ENCODE data around the gene DAGLB. TPM values are rescaled to one million over a fixed set of nuclear protein-coding genes. Genes with fewer than 3 reads are reported as not detected.
"Not testable (repeated sequence)": the region's sequence is repeated elsewhere in the genome, so short reads cannot be mapped to it uniquely, and the experiment has no call there.

DAGLB gene
- total and polyA plus RNA-seq, 8 donors, result 16.8 to 46.5 (median 18.7) TPM

DNA sequence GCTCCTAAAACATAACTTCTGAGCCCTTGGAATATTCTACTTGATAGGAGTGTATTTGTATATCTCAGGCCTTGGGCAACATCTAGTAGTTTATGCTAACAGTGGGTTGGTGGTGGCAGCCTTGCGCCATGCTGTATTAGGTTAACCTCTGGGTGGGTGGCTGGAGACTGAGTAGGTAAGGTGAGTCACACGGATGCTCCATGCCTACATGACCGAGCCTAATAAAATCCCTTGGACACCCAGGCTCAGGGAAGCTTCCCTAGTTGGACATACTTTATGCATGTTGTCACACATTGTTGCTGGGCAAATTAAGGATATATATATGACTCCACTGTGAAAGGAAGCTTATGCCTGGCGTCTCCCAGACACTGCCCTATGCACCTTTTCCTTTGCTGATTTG lies 6.0 kb upstream of the DAGLB start:
- no peaks in the 10 kb centered on the region for H3K9me3 ChIP-seq
- intact Hi-C loops (cut with DNase I), result no loop called here
- H3K4me1 ChIP-seq, result no peaks in the 10 kb centered on the region
- no peak overlapping the region for H3K4me3 ChIP-seq
- TF ChIP-seq, protein P1, sequence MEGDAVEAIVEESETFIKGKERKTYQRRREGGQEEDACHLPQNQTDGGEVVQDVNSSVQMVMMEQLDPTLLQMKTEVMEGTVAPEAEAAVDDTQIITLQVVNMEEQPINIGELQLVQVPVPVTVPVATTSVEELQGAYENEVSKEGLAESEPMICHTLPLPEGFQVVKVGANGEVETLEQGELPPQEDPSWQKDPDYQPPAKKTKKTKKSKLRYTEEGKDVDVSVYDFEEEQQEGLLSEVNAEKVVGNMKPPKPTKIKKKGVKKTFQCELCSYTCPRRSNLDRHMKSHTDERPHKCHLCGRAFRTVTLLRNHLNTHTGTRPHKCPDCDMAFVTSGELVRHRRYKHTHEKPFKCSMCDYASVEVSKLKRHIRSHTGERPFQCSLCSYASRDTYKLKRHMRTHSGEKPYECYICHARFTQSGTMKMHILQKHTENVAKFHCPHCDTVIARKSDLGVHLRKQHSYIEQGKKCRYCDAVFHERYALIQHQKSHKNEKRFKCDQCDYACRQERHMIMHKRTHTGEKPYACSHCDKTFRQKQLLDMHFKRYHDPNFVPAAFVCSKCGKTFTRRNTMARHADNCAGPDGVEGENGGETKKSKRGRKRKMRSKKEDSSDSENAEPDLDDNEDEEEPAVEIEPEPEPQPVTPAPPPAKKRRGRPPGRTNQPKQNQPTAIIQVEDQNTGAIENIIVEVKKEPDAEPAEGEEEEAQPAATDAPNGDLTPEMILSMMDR (IDR thresholded peaks at IDR 0.05), result no peak
- ATAC-seq (peak; percentile 6), DNase-seq (no peak)
- no peaks in the 10 kb centered on the region for H3K27me3 ChIP-seq
- no peak overlapping the region for H3K27ac ChIP-seq
- H3K36me3 ChIP-seq, result no peaks in the 10 kb centered on the region

DNA sequence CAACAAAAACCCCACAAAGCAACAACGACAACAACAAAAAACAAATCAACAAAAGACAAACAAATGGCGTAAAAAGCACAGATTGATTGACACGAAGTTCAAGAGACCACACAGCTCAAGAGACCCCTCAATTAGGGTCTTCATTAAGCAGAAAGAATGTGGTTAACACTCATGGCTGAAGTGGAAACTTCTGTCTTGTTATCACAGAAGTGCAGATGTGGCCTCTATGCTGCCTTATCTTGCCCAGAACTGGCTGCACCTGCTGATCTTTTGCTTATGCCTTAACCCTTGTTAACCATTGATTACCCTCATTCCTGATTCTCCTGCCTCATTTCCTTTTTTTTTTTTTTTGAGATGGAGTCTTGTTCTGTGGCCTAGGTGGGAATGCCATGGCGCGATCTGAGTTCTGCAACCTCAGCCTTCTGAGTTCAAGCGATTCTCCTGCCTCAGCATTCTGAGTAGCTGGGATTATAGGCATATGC lies 3.5 kb upstream of the DAGLB start:
- DNase-seq, result no peak
- no peak overlapping the region for H3K27ac ChIP-seq

DNA sequence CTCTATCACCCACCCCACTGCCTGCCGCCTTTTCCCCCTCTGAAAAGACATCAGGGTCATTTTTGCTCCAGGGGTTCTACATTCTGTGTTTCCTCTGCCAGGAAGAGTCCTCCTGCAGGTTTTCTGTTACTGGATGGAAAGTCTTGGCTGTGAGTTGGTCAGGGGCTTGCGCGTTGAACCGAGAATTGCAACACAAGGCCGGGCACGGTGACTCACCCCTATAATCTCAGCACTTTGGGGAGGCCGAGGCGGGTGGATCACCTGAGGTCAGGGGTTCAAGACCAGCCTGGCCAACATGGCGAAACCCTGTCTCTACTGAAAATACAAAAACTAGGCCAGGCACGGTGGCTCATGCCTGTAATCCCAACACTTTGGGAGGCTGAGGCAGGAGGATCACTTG lies 2.8 kb upstream of the DAGLB start:
- intact Hi-C loops (cut with DNase I), result not testable (repeated sequence)

More for the DNA sequence above, 3.5 kb upstream of the DAGLB start:
- intact Hi-C loops (cut with DNase I), result no loop called here
- no peak for ATAC-seq
- Histone ChIP-seq H3K9me3 (no peaks in the 10 kb centered on the region), H3K4me3 (no peak overlapping the region), H3K27me3 (no peaks in the 10 kb centered on the region), H3K36me3 (no peaks in the 10 kb centered on the region), H3K4me1 (peaks cover 8 to 10% of the 10 kb centered on the region in 2 donors)
- TF ChIP-seq, protein P1 (IDR thresholded peaks at IDR 0.05), result no peak

DNA sequence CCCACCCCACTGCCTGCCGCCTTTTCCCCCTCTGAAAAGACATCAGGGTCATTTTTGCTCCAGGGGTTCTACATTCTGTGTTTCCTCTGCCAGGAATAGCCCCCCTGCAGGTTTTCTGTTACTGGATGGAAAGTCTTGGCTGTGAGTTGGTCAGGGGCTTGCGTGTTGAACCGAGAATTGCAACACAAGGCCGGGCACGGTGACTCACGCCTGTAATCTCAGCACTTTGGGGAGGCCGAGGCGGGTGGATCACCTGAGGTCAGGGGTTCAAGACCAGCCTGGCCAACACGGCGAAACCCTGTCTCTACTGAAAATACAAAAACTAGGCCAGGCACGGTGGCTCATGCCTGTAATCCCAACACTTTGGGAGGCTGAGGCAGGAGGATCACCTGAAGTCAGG lies 2.1 kb upstream of the DAGLB start:
- H3K27me3 ChIP-seq; DNase-seq; intact Hi-C loops (cut with DNase I); H3K9me3 ChIP-seq; H3K27ac ChIP-seq; H3K4me3 ChIP-seq; ATAC-seq: not testable (repeated sequence)
- H3K4me1 ChIP-seq, result peaks cover 13 to 21% of the 10 kb centered on the region in 2 donors
- H3K36me3 ChIP-seq, result peaks cover 0 to 12% of the 10 kb centered on the region in 2 donors

More for the DNA sequence above, 2.8 kb upstream of the DAGLB start:
- not testable (repeated sequence) for H3K9me3 ChIP-seq, H3K4me3 ChIP-seq, DNase-seq, H3K36me3 ChIP-seq, H3K27ac ChIP-seq, ATAC-seq, H3K27me3 ChIP-seq
- H3K4me1 ChIP-seq, result peaks cover 13 to 14% of the 10 kb centered on the region in 2 donors

DNA sequence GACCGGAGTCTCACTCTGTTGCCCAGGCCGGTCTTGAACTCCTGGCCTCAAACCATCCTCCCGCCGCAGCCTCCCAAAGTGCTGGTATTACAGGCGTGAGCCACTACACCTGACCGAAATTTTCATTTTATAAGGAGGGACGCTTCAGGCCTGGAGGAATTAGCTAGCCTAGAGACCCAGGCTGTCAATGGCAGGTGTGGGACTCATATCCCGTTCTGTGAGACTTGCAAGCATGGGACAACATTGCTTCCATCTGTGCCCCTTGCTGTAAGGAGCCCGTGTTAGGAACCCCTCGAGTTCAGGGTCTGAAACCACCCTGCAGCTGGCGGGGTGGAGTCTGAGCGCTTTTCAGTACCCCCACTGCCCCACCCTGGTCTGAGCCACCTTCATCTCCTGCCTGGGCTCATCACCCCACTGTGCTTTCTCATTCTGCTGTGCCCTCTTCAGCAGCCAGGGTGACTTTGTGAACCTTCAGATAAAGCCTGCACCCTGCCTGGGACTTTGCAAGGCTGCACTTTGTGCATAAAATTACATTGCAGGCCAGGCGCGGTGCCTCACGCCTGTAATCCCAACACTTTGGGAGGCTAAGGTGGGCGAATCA lies 1.3 kb upstream of the DAGLB start:
- no peak overlapping the region for H3K4me3 ChIP-seq
- no peaks in the 10 kb centered on the region for H3K27me3 ChIP-seq
- H3K4me1 ChIP-seq, result peaks cover 16 to 30% of the 10 kb centered on the region in 2 donors
- DNase-seq (no peak), ATAC-seq (no peak)
- intact Hi-C loops (cut with DNase I), result no loop called here
- no peaks in the 10 kb centered on the region for H3K9me3 ChIP-seq
- H3K27ac ChIP-seq, result peak overlapping the region; percentile 53 to 91
- TF ChIP-seq, protein P1 (IDR thresholded peaks at IDR 0.05), result no peak
- H3K36me3 ChIP-seq, result peaks cover 0 to 20% of the 10 kb centered on the region in 2 donors

DNA sequence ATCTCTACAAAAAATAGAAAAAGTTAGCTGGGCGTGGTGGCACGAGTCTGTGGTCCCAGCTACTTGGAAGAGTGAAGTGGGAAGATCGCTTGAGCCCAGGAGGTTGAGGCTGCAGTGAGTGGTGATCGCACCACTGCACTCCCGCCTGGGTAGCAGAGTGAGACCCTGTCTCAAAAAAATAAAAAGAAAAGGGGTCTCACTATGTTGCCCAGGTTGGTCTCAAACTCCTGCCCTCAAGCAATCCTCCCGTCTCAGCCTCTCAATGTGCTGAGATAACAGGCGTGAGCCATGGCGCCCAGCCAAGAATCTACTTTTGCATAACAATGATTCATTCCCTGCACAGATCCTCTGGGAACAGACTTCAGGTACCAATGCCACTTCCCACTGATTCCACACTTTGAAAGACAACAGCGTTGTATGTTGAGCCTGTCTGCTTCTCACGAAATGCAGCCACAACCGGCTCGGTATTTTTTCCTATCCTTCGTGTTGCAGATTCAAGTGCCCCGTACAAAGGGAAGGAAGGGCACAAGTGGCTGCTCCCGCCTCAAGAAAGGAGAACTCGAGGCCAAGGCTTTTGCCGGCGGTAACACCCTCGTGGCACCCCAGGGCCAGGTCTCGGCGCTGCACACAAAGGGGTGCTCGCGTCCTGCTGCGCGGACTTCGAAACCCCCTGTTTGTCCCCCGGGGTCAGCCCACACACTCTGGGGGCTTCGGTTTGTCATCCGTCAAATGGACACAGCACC lies 745 bp downstream of the DAGLB start:
- ATAC-seq (peak; percentile 55), DNase-seq (peak in 3 of 4 donors; percentile 49 to 90 (median 79))
- Histone ChIP-seq H3K27me3 (no peaks in the 10 kb centered on the region), H3K9me3 (no peaks in the 10 kb centered on the region), H3K36me3 (peaks cover 0 to 37% of the 10 kb centered on the region in 2 donors), H3K27ac (peak overlapping the region; percentile 83 to 91), H3K4me1 (peaks cover 22 to 48% of the 10 kb centered on the region in 2 donors), H3K4me3 (peak overlapping the region; percentile 90 to 97)
- TF ChIP-seq, protein P1 (IDR thresholded peaks at IDR 0.05), result no peak
- intact Hi-C loops (cut with DNase I), result no loop called here

Measured in left lung (tissue), 10 donors.